Measurements from ENCODE around the gene DHRSX. TPM values are rescaled to one million over a fixed set of nuclear protein-coding genes. Genes with fewer than 3 reads are reported as not detected.

The DHRSX gene
- total RNA-seq, 1 donor from 2014 or later = 42.2 TPM

DNA sequence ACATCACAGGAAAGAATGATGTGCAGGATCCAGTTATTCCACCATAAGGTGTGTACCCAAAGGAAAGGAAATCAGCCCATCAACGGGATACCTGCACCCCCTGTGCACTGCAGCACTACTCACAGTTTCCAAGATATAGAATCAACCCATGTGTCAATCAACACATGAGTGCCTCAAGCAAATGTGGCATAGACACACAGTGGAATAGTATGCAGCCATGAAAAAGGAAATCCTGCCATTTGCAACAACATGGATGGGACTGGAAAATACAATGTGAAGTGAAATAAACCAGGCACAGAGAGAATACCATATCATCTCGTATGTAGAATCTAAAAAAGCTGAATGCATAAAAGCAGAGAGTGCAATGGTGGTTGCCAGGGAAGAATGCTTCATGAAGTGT lies 53.3 kb downstream of the DHRSX start:
- no peaks in the 10 kb centered on the region for H3K9me3 Mint-ChIP-seq (ENCODE audit: unreplicated experiment)
- H3K27me3 Mint-ChIP-seq (ENCODE audit: unreplicated experiment) = no peaks in the 10 kb centered on the region
- DNase-seq (ENCODE audit: extremely low spot score, unreplicated experiment) = no peak
- H3K36me3 Mint-ChIP-seq (ENCODE audit: unreplicated experiment) = peaks cover 7% of the 10 kb centered on the region
- H3K4me1 Mint-ChIP-seq (ENCODE audit: unreplicated experiment) = peaks cover 6% of the 10 kb centered on the region
- no peak overlapping the region for H3K27ac Mint-ChIP-seq (ENCODE audit: unreplicated experiment)
- no peak overlapping the region for H3K4me3 Mint-ChIP-seq (ENCODE audit: unreplicated experiment)
- TF ChIP-seq, protein P1, sequence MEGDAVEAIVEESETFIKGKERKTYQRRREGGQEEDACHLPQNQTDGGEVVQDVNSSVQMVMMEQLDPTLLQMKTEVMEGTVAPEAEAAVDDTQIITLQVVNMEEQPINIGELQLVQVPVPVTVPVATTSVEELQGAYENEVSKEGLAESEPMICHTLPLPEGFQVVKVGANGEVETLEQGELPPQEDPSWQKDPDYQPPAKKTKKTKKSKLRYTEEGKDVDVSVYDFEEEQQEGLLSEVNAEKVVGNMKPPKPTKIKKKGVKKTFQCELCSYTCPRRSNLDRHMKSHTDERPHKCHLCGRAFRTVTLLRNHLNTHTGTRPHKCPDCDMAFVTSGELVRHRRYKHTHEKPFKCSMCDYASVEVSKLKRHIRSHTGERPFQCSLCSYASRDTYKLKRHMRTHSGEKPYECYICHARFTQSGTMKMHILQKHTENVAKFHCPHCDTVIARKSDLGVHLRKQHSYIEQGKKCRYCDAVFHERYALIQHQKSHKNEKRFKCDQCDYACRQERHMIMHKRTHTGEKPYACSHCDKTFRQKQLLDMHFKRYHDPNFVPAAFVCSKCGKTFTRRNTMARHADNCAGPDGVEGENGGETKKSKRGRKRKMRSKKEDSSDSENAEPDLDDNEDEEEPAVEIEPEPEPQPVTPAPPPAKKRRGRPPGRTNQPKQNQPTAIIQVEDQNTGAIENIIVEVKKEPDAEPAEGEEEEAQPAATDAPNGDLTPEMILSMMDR (IDR thresholded peaks at IDR 0.05) = no peak

DNA sequence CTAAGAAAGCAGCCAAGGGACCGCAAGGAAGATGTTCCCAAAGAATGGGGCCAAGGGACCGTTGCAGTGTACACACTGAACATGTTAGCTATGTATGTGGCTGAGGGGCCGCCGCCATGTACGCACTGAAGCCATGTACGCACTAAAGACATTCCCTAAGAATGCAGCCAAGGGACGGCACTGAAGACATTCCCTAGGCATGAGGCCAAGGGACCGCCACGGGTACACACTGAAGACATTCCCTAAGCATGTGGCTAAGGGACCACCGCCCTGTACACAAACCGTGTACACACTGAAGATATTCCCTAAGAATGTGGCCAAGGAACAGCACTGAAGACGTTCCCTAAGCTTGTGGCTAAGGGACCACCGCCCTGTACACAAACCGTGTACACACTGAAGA lies 54.0 kb downstream of the DHRSX start:
- Mint-ChIP-seq H3K4me3 (ENCODE audit: unreplicated experiment) (no peak overlapping the region), H3K36me3 (ENCODE audit: unreplicated experiment) (peaks cover 7% of the 10 kb centered on the region), H3K4me1 (ENCODE audit: unreplicated experiment) (peaks cover 6% of the 10 kb centered on the region), H3K27me3 (ENCODE audit: unreplicated experiment) (no peaks in the 10 kb centered on the region), H3K27ac (ENCODE audit: unreplicated experiment) (no peak overlapping the region), H3K9me3 (ENCODE audit: unreplicated experiment) (no peaks in the 10 kb centered on the region)
- no peak for DNase-seq (ENCODE audit: extremely low spot score, unreplicated experiment)
- TF ChIP-seq, protein P1 (IDR thresholded peaks at IDR 0.05) = no peak

DNA sequence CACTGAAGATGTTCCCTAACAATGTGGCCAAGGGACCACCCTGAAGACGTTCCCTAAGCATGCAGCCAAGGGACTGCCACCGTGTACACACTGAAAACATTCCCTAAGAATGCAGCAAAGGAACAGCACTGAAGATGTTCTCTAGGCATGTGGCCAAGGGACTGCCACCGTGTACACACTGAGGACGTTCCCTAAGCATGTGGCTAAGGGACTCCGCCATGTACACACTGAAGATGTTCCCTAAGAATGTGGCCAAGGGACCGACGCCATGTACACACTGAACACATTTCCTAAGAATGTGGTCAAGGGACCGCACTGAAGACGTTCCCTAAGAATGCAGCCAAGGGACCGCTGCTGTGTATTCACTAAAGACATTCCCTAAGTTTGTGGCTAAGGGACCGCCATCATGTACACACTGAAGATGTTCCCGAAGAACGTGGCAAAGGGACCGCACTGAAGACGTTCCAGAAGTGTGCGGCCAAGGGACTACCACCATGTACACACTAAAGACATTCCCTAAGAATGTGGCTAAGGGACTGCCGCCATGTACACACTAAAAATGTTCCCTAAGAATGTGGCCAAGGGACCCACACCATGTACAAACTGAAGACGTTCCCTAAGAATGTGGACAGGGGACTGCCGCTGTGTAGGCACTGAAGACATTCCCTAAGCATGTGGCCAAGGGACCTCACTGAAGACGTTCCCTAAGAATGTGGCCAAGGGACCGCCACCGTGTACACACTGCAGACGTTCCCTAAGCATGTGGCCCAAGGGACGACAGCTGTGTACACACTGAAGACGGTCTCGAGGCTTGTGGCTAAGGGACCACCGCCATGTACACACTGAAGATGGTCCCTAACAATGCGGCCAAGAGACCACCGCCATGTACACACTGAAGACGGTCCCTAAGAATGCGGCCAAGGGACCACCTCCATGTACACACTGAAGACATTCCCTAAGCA lies 54.8 kb downstream of the DHRSX start:
- Mint-ChIP-seq H3K36me3 (ENCODE audit: unreplicated experiment) (peaks cover 9% of the 10 kb centered on the region), H3K4me1 (ENCODE audit: unreplicated experiment) (no peaks in the 10 kb centered on the region), H3K4me3 (ENCODE audit: unreplicated experiment) (no peak overlapping the region), H3K27ac (ENCODE audit: unreplicated experiment) (no peak overlapping the region), H3K27me3 (ENCODE audit: unreplicated experiment) (no peaks in the 10 kb centered on the region), H3K9me3 (ENCODE audit: unreplicated experiment) (no peaks in the 10 kb centered on the region)
- DNase-seq (ENCODE audit: extremely low spot score, unreplicated experiment) = no peak
- TF ChIP-seq, protein P1 (IDR thresholded peaks at IDR 0.05) = no peak

DNA sequence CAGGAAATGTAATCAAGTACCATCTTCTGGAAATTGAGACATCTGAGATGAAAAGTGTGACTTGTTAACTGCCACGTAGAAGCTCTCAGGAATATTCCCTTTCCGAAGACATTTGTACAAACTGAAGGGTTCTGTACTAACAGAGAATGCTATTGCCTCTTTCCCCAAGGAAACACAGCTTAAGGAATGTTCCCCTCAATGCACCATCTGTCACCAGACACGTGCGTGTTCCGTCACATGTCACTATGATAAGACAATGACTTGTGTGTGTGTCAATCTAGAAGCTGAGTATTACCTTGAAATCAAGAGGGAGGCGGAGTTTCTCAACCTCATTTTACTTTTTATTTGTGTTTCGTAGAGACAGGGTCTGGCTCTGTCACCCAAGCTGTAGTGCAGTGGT lies 58.1 kb downstream of the DHRSX start:
- Mint-ChIP-seq H3K27ac (ENCODE audit: unreplicated experiment) (no peak overlapping the region), H3K4me1 (ENCODE audit: unreplicated experiment) (no peaks in the 10 kb centered on the region), H3K27me3 (ENCODE audit: unreplicated experiment) (no peaks in the 10 kb centered on the region), H3K4me3 (ENCODE audit: unreplicated experiment) (no peak overlapping the region), H3K9me3 (ENCODE audit: unreplicated experiment) (no peaks in the 10 kb centered on the region), H3K36me3 (ENCODE audit: unreplicated experiment) (peaks cover 17% of the 10 kb centered on the region)
- no peak for DNase-seq (ENCODE audit: extremely low spot score, unreplicated experiment)
- TF ChIP-seq, protein P1 (IDR thresholded peaks at IDR 0.05) = no peak

DNA sequence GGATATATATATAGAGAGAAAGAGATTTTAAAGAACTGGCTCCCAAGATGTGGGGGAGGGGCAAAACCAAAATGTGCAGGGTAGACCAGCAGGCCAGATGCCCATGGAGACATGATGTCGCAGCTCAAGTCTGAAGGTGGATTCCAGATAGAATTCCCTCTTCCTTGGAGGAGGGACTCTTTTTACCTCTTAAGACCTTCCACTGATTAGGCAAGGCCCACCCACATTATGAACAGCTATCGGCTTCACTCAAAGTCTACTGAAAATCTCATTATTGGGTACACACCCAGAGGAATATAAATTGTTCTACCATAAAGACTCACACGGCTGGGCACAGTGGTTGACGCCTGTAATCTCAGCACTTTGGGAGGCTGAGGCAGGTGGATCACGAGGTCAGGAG lies 59.3 kb downstream of the DHRSX start:
- no peak overlapping the region for H3K27ac Mint-ChIP-seq (ENCODE audit: unreplicated experiment)
- no peaks in the 10 kb centered on the region for H3K9me3 Mint-ChIP-seq (ENCODE audit: unreplicated experiment)
- H3K36me3 Mint-ChIP-seq (ENCODE audit: unreplicated experiment) = peaks cover 17% of the 10 kb centered on the region
- TF ChIP-seq, protein P1 (IDR thresholded peaks at IDR 0.05) = no peak
- H3K27me3 Mint-ChIP-seq (ENCODE audit: unreplicated experiment) = no peaks in the 10 kb centered on the region
- H3K4me1 Mint-ChIP-seq (ENCODE audit: unreplicated experiment) = no peaks in the 10 kb centered on the region
- no peak overlapping the region for H3K4me3 Mint-ChIP-seq (ENCODE audit: unreplicated experiment)
- no peak for DNase-seq (ENCODE audit: extremely low spot score, unreplicated experiment)

All from osteocyte (in vitro differentiated cells).